Neural progenitor cell (in vitro differentiated cells): Measurements from ENCODE around the gene BMP7.

Experiments
- EZH2 ChIP-seq: fragments of 200-600 bp; sonication (generic); IDR thresholded peaks from 2 replicates; pipeline ENCODE4 v1.6.1; 2017; ENCODE audit warnings: antibody characterized with exemption, mild to moderate bottlenecking, moderate library complexity
- EZH2phosphoT487 ChIP-seq: fragments of 200-600 bp; sonication (generic); IDR thresholded peaks from 2 replicates; pipeline ENCODE4 v1.6.1; 2017; ENCODE audit warnings: antibody characterized with exemption
- TF ChIP-seq, protein P1 (sequence below): fragments of 200-600 bp; sonication (generic); IDR thresholded peaks from 2 replicates; pipeline ENCODE4 v1.5.1; 2017; ENCODE audit warnings: antibody characterized with exemption, mild to moderate bottlenecking

- TF ChIP-seq, protein P1, sequence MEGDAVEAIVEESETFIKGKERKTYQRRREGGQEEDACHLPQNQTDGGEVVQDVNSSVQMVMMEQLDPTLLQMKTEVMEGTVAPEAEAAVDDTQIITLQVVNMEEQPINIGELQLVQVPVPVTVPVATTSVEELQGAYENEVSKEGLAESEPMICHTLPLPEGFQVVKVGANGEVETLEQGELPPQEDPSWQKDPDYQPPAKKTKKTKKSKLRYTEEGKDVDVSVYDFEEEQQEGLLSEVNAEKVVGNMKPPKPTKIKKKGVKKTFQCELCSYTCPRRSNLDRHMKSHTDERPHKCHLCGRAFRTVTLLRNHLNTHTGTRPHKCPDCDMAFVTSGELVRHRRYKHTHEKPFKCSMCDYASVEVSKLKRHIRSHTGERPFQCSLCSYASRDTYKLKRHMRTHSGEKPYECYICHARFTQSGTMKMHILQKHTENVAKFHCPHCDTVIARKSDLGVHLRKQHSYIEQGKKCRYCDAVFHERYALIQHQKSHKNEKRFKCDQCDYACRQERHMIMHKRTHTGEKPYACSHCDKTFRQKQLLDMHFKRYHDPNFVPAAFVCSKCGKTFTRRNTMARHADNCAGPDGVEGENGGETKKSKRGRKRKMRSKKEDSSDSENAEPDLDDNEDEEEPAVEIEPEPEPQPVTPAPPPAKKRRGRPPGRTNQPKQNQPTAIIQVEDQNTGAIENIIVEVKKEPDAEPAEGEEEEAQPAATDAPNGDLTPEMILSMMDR = no peak
- TF ChIP-seq EZH2phosphoT487 (no peak), EZH2 (no peak)
Measured at GRCh38 chr20:57249073-57249472, 17.4 kb downstream of the BMP7 start.
